ENCODE data around the gene STRN3.
"Not testable (repeated sequence)": the region's sequence is repeated elsewhere in the genome, so short reads cannot be mapped to it uniquely, and the experiment has no call there.

The STRN3 gene

GRCh38 chr14:31013841-31014240 lies 12.3 kb downstream of the STRN3 start:
- Histone ChIP-seq H3K36me3 (ENCODE audit: control insufficient read depth, insufficient read depth, low read length) (no peaks in the 10 kb centered on the region), H3K9ac (ENCODE audit: low read depth, low read length) (no peak overlapping the region), H3K27me3 (ENCODE audit: control insufficient read depth, insufficient read depth, low read length) (no peaks in the 10 kb centered on the region), H3K9me3 (ENCODE audit: control insufficient read depth, insufficient read depth, low read length) (no peaks in the 10 kb centered on the region), H3K4me1 (ENCODE audit: control insufficient read depth, insufficient read depth, low read length) (no peaks in the 10 kb centered on the region), H3K4me3 (ENCODE audit: low read depth, low read length) (no peak overlapping the region)

DNA sequence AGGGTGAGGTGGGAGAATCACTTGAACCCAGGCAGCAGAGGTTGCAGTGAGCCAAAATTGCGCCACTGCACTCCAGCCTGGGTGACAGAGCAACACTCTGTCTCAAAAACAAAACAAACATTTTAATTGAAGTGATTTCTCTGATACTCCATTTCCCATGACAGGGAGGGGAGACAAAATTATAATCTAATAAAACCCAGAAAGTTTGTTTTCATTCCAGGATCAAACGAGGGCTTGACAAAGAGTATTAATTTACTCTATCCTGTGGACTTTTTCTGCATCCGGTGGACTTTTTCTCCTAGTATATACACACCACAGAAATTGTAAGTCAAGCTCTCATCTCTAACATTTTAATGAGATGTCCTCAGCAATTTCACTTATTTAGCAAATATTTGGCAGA lies 15.2 kb downstream of the STRN3 start:
- Histone ChIP-seq H3K4me3 (ENCODE audit: low read depth, low read length) (no peak overlapping the region), H3K9ac (ENCODE audit: low read depth, low read length) (no peak overlapping the region), H3K4me1 (ENCODE audit: control insufficient read depth, insufficient read depth, low read length) (no peaks in the 10 kb centered on the region), H3K9me3 (ENCODE audit: control insufficient read depth, insufficient read depth, low read length) (no peaks in the 10 kb centered on the region), H3K27me3 (ENCODE audit: control insufficient read depth, insufficient read depth, low read length) (no peaks in the 10 kb centered on the region), H3K36me3 (ENCODE audit: control insufficient read depth, insufficient read depth, low read length) (no peaks in the 10 kb centered on the region)

- H3K9ac ChIP-seq (ENCODE audit: low read depth, low read length) = no peak overlapping the region
- H3K27me3 ChIP-seq (ENCODE audit: control insufficient read depth, insufficient read depth, low read length) = no peaks in the 10 kb centered on the region
- no peaks in the 10 kb centered on the region for H3K36me3 ChIP-seq (ENCODE audit: control insufficient read depth, insufficient read depth, low read length)
- no peak overlapping the region for H3K4me3 ChIP-seq (ENCODE audit: low read depth, low read length)
- H3K9me3 ChIP-seq (ENCODE audit: control insufficient read depth, insufficient read depth, low read length) = no peaks in the 10 kb centered on the region
- peaks cover 6% of the 10 kb centered on the region for H3K4me1 ChIP-seq (ENCODE audit: control insufficient read depth, insufficient read depth, low read length)
Observed at GRCh38 chr14:31009836-31010574, 16.2 kb downstream of the STRN3 start.

DNA sequence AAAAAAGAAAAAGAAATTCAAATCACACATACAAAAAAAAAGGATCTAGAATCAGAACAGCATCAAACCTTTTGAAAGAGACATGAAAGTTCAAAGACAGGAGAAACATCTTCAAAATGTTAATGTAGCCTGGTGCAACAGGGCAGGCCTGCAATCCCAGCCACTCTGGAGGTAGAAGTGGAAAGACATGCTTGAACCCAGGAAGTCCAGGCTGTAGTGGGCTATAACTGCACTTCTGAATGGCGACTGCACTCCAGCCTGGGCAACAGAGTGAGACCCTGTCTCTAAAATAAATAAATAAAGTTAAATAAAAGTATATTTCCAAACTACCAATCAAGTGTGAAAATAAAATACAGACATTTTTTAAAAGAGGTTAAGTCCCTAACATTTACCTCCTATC lies 19.5 kb downstream of the STRN3 start:
- H3K9me3 ChIP-seq (ENCODE audit: control insufficient read depth, insufficient read depth, low read length) = no peaks in the 10 kb centered on the region
- H3K36me3 ChIP-seq (ENCODE audit: control insufficient read depth, insufficient read depth, low read length) = no peaks in the 10 kb centered on the region
- no peak overlapping the region for H3K9ac ChIP-seq (ENCODE audit: low read depth, low read length)
- peaks cover 6% of the 10 kb centered on the region for H3K4me1 ChIP-seq (ENCODE audit: control insufficient read depth, insufficient read depth, low read length)
- no peak overlapping the region for H3K4me3 ChIP-seq (ENCODE audit: low read depth, low read length)
- no peaks in the 10 kb centered on the region for H3K27me3 ChIP-seq (ENCODE audit: control insufficient read depth, insufficient read depth, low read length)

GRCh38 chr14:31004007-31004406 lies 22.2 kb downstream of the STRN3 start:
- H3K9me3 ChIP-seq (ENCODE audit: control insufficient read depth, insufficient read depth, low read length); H3K4me3 ChIP-seq (ENCODE audit: low read depth, low read length); H3K36me3 ChIP-seq (ENCODE audit: control insufficient read depth, insufficient read depth, low read length); H3K9ac ChIP-seq (ENCODE audit: low read depth, low read length); H3K27me3 ChIP-seq (ENCODE audit: control insufficient read depth, insufficient read depth, low read length): not testable (repeated sequence)
- peaks cover 11% of the 10 kb centered on the region for H3K4me1 ChIP-seq (ENCODE audit: control insufficient read depth, insufficient read depth, low read length)

DNA sequence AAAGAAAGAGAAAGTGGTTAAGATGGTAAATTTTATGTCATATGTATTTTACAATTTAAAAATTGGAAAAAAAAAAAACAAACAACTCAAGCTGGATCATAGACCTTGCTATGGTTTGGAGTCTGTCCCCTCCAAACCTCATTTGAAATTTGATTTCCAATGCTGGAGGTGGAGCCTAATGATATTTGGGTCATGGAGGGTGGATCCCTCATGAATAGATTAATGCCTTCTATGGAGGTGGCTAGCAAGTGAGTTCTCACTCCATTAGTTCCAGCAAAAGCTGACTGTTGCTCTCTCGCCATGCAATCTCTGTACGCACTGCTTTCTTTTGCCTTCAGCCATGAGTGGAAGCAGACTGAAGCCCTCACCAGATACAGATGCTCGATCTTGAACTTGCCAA lies 22.9 kb downstream of the STRN3 start:
- no peaks in the 10 kb centered on the region for H3K9me3 ChIP-seq (ENCODE audit: control insufficient read depth, insufficient read depth, low read length)
- H3K4me3 ChIP-seq (ENCODE audit: low read depth, low read length) = no peak overlapping the region
- peaks cover 13% of the 10 kb centered on the region for H3K4me1 ChIP-seq (ENCODE audit: control insufficient read depth, insufficient read depth, low read length)
- no peaks in the 10 kb centered on the region for H3K27me3 ChIP-seq (ENCODE audit: control insufficient read depth, insufficient read depth, low read length)
- H3K36me3 ChIP-seq (ENCODE audit: control insufficient read depth, insufficient read depth, low read length) = no peaks in the 10 kb centered on the region
- H3K9ac ChIP-seq (ENCODE audit: low read depth, low read length) = no peak overlapping the region

- no peaks in the 10 kb centered on the region for H3K9me3 ChIP-seq (ENCODE audit: control insufficient read depth, insufficient read depth, low read length)
Observed at GRCh38 chr14:31001339-31001658, 24.9 kb downstream of the STRN3 start.

GRCh38 chr14:31000629-31001338 lies 25.4 kb downstream of the STRN3 start:
- Histone ChIP-seq H3K27me3 (ENCODE audit: control insufficient read depth, insufficient read depth, low read length) (no peaks in the 10 kb centered on the region), H3K9me3 (ENCODE audit: control insufficient read depth, insufficient read depth, low read length) (no peaks in the 10 kb centered on the region), H3K9ac (ENCODE audit: low read depth, low read length) (no peak overlapping the region), H3K36me3 (ENCODE audit: control insufficient read depth, insufficient read depth, low read length) (no peaks in the 10 kb centered on the region), H3K4me1 (ENCODE audit: control insufficient read depth, insufficient read depth, low read length) (peaks cover 24% of the 10 kb centered on the region), H3K4me3 (ENCODE audit: low read depth, low read length) (no peak overlapping the region)

More at GRCh38 chr14:31001339-31001658, 24.9 kb downstream of the STRN3 start:
- no peaks in the 10 kb centered on the region for H3K36me3 ChIP-seq (ENCODE audit: control insufficient read depth, insufficient read depth, low read length)
- H3K4me3 ChIP-seq (ENCODE audit: low read depth, low read length) = no peak overlapping the region
- peaks cover 19% of the 10 kb centered on the region for H3K4me1 ChIP-seq (ENCODE audit: control insufficient read depth, insufficient read depth, low read length)
- H3K27me3 ChIP-seq (ENCODE audit: control insufficient read depth, insufficient read depth, low read length) = no peaks in the 10 kb centered on the region
- H3K9ac ChIP-seq (ENCODE audit: low read depth, low read length) = no peak overlapping the region

GRCh38 chr14:30999038-30999773 lies 27.0 kb downstream of the STRN3 start:
- Histone ChIP-seq H3K4me1 (ENCODE audit: control insufficient read depth, insufficient read depth, low read length) (peaks cover 29% of the 10 kb centered on the region), H3K36me3 (ENCODE audit: control insufficient read depth, insufficient read depth, low read length) (no peaks in the 10 kb centered on the region), H3K4me3 (ENCODE audit: low read depth, low read length) (no peak overlapping the region), H3K27me3 (ENCODE audit: control insufficient read depth, insufficient read depth, low read length) (no peaks in the 10 kb centered on the region), H3K9me3 (ENCODE audit: control insufficient read depth, insufficient read depth, low read length) (no peaks in the 10 kb centered on the region), H3K9ac (ENCODE audit: low read depth, low read length) (no peak overlapping the region)

DNA sequence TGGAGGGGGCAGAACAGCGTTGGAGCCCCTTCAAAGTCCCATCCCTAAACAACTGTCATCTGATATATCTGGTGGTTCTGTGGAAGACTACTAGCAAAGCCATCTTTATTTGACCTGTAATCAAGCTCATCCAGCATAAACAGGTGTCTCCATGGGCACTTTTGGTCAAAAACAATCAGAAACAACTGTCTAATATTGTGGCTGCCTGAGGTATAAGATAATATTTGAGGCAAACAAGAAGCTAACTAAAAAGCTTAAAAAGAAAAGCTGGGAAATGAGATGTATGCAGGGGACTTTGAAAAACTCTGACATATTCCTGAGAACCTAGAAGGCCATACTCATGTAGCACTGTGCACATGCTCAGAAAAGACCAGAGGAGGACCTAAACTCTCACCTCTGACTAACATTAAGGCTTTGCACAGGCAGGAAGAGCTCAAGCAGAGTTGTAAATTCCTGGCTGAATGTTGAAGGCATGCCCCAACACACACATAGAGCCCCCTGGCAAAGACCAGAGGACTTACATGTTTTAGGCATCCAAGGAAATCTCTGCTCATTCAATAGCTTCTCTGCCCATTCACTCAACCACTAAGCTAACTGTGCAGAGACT lies 28.0 kb downstream of the STRN3 start:
- no peak overlapping the region for H3K9ac ChIP-seq (ENCODE audit: low read depth, low read length)
- no peak overlapping the region for H3K4me3 ChIP-seq (ENCODE audit: low read depth, low read length)
- H3K9me3 ChIP-seq (ENCODE audit: control insufficient read depth, insufficient read depth, low read length) = no peaks in the 10 kb centered on the region
- no peaks in the 10 kb centered on the region for H3K36me3 ChIP-seq (ENCODE audit: control insufficient read depth, insufficient read depth, low read length)
- H3K27me3 ChIP-seq (ENCODE audit: control insufficient read depth, insufficient read depth, low read length) = no peaks in the 10 kb centered on the region
- H3K4me1 ChIP-seq (ENCODE audit: control insufficient read depth, insufficient read depth, low read length) = peaks cover 29% of the 10 kb centered on the region

GRCh38 chr14:30996892-30997659 lies 29.1 kb downstream of the STRN3 start:
- H3K27me3 ChIP-seq (ENCODE audit: control insufficient read depth, insufficient read depth, low read length) = no peaks in the 10 kb centered on the region
- no peaks in the 10 kb centered on the region for H3K9me3 ChIP-seq (ENCODE audit: control insufficient read depth, insufficient read depth, low read length)
- H3K4me3 ChIP-seq (ENCODE audit: low read depth, low read length) = no peak overlapping the region
- peaks cover 29% of the 10 kb centered on the region for H3K4me1 ChIP-seq (ENCODE audit: control insufficient read depth, insufficient read depth, low read length)
- no peak overlapping the region for H3K9ac ChIP-seq (ENCODE audit: low read depth, low read length)
- no peaks in the 10 kb centered on the region for H3K36me3 ChIP-seq (ENCODE audit: control insufficient read depth, insufficient read depth, low read length)

All from iPS-15b (cell line).